ENCODE measurements around the gene CRB1.
A peak's percentile ranks its signal among the peaks of the same experiment; 100 is the strongest.
"Not testable (repeated sequence)": the region's sequence is repeated elsewhere in the genome, so short reads cannot be mapped to it uniquely, and the experiment has no call there.

Gene CRB1

DNA sequence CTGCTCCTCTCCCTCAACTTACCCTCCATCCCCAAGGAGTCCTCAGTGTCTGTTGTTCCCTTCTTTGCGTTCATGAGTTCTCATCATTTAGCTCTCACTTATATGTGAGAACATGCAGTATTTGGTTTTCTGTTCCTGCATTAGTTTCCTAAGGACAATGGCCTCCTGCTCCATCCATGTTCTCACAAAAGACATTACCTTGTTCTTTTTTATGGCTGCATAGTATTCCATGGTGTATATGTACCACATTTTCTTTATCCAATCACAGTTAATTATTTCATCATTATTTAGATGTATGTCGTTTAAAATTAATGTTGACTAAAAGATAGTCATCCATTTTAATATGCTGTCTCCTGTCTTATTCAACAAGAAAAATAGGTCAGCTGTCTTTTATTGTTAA, 134.1 kb downstream of the CRB1 start:
- DNase-seq: no peak

DNA sequence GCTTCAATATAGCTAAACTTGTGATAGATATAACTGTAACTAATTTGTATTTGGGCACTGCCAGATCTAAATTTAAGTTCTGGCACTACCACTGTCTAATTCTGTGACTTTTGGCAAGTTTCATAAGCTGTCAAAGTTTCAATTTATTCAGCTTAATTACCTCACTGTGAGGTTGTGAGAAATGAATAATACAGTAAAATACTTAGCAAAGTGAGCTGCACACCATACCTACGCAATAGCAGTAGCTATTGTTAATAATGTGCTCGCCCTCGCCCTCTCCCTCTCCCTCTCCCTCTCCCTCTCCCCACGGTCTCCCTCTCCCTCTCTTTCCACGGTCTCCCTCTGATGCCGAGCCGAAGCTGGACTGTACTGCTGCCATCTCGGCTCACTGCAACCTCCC, 136.7 kb downstream of the CRB1 start:
- not testable (repeated sequence) for DNase-seq

DNA sequence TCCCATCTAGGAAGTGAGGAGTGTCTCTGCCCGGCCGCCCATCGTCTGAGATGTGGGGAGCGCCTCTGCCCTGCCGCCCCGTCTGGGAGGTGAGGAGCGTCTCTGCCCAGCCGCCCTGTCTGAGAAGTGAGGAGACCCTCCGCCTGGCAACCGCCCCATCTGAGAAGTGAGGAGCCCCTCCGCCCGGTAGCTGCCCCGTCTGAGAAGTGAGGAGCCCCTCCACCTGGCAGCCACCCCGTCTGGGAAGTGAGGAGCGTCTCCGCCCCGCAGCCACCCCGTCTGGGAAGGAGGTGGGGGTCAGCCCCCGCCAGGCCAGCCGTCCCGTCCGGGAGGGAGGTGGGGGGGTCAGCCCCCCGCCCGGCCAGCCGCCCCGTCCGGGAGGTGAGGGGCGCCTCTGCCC, 137.6 kb downstream of the CRB1 start:
- DNase-seq: not testable (repeated sequence)

DNA sequence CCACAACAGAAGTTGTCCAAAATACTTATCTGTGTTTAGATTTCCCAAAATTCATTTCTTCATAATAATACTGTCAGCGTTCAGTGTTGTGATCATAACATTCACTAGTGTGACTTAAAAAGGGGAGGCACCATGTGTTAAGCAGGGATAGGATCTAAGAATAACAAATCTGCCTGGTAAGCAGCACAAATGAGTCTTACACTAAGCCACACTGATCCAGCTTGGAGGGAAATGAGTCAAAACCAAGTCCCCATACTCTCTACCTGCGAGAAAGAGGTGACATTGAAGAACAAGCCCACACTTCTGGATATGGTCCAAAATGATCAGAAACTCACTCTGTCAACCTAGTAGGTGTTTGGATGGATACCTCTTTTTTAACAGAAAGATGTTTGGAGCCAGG, 145.5 kb downstream of the CRB1 start:
- DNase-seq: no peak

DNA sequence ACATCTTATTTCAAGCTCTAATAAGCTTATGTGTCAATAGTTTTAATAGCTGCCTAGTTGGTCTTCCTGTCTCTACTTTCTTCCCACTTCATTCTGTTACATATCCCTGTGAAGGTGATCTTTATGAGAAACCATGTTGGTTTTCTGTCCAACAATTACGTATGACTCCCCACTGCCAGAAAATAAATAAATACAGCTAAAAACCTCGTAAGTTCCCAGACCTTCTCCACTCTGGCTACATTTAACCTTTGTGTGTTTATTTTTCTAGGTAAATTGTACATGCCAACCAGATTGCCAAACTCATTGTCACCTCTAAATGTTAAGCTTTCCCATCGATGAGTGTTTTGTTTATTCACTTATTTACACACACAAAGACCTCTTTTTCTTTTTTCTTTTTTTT, 147.2 kb downstream of the CRB1 start:
- DNase-seq: no peak

DNA sequence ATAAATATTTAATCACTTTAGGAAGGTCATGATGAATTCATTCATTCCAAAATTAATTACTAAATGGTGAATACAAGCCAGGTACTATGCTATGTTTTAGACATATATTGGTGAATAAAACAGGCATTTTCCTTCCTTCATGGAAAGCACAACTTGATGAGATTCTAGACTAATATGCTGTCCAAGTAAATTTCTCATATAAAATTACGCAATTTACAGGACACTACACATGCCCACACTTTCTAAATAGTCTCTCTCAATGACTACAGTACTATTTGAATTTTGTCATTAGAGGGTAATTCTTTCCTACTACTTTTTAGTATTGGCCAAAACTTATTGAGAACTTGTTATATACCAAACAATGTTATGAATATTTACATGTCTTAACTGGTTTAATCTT, 150.6 kb downstream of the CRB1 start:
- DNase-seq: no peak

DNA sequence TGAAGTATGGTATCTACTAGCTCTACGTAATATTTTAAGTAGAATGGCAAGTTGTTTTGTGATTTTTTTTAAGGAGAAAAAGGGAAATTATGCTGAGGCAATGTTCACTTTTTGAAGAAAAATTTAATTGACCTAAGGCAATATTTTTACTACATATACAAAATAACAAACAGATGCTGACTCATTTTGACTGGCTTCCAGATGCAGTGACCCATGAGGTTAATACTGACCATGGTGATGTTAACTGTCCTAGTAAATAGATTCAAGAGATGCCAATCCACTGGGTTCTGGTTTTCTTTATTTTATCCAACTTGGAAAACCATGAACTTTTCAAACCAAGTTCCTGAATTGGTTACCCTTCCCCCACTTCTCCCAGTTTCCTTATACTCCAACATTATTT, 154.9 kb downstream of the CRB1 start:
- DNase-seq: peak; percentile 14

DNA sequence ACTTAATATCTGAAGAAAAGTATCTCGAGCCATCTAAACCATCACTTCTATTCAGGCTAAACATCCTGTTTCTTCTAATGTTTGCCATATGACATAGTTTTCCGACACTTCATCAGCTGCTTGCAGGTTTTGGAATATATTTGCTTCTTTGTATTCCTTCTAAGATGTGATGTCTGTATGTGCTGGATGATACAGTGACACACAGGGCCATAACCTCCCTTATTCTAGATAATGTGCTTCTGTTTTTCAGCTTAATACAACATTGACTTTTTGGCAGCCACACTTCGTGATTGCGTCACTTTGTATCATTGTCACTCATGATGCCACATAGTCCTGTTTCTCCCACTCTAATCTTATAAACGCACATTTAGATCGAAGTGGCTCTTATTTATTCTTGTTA, 156.3 kb downstream of the CRB1 start:
- no peak for DNase-seq

DNA sequence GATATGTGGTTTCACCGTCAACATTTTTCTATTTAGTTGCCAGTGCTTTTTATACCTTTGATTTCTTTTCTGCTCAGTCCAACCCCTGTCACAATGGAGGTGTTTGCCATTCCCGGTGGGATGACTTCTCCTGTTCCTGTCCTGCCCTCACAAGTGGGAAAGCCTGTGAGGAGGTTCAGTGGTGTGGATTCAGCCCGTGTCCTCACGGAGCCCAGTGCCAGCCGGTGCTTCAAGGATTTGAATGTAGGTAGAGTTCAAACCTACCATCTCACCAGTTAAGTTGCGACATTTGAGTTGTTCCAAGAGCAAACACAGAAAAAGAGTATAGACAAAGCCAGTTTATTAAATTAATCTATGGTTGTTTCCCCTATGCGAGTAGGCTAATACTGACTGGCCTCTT, 161.3 kb downstream of the CRB1 start:
- DNase-seq: no peak

DNA sequence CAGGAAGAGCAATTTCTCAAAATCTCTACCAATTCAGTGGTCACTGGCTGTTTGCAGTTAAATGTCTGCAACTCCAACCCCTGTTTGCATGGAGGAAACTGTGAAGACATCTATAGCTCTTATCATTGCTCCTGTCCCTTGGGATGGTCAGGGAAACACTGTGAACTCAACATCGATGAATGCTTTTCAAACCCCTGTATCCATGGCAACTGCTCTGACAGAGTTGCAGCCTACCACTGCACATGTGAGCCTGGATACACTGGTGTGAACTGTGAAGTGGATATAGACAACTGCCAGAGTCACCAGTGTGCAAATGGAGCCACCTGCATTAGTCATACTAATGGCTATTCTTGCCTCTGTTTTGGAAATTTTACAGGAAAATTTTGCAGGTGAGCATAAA, 167.2 kb downstream of the CRB1 start:
- peak; percentile 15 for DNase-seq

DNA sequence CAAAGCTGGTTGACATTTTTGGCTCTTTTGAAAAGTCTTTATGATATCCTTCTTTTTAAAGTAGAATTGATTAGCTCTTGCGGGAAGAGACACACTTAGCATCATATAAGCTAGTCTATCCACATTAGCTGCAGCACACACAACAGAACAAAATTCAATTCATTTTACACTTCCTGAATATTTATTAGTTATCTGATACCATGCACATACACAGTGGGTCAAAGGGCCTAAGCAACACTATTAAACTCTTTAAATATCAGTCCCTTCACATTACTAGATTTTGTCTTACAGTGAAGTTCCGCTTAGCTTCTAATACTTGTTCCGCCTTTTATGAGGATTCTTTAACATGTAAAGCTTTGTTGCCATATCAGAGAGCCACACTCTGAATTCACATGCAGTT, 169.5 kb downstream of the CRB1 start:
- no peak for DNase-seq

DNA sequence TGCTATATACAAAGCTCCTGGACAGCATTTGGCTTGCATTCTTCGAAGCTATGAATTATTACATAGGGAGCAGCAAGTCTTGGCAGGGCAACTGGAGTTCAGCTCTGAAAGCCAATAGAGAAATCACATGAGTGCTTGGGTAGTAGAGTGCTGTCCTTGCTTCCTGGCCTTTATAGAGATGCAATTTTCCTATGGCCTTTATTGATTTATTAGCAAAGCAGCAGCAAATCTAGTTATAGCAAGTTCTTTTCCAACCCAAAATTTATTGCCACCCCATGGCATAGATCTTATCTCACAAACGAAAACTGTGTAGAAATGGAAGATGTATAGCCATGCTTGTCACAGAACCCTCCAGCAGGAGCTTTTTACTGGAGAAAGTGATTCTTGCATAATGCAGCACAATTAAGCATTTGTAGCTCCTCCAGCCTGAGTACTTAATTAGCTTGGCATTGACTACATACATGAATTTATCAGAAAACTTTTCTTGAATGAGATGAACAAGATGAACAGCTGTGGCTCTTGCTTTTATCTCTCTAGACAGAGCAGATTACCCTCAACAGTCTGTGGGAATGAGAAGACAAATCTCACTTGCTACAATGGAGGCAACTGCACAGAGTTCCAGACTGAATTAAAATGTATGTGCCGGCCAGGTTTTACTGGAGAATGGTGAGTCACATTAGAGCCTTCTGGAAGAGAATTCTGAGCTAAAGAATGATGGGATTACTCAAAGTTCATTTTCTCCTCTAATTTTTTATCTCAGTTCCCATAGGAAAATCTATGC, 170.1 kb downstream of the CRB1 start:
- peak; percentile 19 for DNase-seq

DNA sequence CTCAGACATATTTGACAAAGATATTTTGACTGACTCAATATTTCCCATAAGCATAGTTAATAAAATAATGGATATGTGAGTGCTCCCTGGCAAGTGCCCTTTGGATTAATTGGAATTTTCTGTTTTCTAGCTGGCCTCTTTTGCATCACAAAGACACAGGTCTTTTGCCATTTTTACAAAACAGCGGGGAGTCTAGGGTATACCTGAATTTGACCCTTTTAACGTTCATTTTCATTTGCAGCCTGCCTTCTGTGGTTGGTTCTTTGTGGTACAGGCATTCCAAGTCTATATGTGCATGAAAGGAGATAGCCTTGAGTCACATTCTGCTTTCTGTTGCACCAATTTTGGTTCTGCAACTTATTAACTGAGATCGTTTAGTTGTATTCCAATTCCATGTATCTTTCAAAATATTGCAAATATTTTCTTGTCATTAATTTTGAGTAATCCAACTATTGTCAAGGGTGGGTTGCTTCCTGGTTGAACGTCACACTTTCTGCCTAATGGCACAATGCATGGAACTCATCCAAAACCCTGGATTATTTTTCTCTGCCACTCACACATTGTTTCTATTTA, 171.7 kb downstream of the CRB1 start:
- DNase-seq: no peak

DNA sequence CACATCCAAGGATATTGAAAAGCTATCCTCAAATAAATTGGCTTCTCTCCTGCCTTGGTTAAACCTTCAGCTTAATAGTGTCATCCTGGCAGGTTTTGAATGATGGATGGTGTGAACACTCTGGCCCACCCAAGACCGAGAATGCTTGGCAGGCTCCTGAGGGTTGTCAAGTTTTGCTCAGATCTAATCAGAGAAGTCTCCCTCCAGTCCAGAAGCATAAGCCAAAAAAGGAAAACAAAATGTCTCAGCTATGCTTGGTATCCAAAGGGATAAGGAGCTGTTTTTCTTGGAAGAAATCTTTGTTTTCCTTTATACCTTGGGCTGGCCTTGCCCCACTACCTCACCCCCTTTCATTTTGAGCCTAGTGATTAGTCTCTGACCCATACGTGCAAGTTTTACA, 172.7 kb downstream of the CRB1 start:
- DNase-seq: peak; percentile 59

DNA sequence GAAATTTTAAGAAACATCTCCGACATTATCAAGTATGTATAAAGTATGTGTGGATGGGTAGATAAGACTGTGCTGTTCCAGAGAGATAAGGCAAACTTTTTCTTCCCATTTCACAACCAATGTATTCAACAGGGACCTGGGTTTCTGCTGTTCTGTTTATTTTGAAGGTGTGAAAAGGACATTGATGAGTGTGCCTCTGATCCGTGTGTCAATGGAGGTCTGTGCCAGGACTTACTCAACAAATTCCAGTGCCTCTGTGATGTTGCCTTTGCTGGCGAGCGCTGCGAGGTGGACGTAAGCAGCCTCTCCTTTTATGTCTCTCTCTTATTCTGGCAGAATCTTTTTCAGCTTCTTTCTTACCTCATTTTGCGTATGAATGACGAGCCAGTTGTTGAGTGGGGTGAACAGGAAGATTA, 174.0 kb downstream of the CRB1 start:
- DNase-seq: peak; percentile 58

DNA sequence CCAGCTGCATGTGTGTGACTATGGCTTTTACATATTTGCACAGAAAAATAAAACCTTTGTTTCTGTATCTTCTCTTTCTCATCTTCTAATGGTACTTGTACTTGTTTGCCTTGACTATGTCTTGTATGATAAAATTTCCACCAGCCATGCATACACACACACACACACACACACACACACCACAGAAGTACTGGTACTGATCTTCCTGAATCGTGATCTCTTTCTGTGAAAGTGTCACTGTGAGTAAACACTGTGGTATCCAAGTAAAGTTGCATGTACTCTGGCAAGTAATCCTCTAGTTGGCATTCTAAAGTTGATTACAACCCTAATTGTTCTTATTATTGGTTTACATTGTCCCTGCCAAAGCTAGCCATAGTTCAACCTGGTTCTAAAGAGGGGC, 176.7 kb downstream of the CRB1 start:
- peak; percentile 46 for DNase-seq

DNA sequence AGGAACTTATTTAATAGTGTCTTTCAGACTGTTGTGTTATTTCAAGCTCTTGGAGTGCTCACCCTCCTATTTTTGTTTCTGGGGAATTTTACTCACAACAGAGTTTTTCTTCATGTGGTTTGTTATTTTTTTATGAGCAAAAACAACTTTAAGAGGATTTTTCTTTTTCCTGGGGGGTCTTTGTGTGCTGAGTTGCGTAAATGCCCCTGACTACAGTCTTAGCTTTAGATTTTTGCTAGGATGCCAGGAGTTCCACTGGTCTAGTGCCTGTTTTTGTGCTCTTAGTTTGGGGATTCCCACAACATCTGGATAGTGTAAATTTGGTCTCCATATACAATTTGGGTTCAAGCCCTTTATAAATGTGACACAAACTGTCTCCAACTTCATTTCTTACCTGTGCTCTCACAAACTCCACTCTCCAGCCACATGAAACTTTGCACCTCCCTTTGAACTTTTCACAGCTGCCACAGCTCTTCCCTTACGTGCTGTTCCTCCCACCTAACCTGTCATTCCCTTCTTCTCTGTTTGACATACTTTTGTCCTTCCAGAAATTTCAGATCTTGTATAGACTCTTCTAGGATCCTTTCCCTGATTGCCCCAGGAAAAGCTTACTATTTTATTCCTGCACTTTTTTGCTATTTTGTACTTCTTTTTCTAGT, 180.2 kb downstream of the CRB1 start:
- DNase-seq: peak; percentile 52

DNA sequence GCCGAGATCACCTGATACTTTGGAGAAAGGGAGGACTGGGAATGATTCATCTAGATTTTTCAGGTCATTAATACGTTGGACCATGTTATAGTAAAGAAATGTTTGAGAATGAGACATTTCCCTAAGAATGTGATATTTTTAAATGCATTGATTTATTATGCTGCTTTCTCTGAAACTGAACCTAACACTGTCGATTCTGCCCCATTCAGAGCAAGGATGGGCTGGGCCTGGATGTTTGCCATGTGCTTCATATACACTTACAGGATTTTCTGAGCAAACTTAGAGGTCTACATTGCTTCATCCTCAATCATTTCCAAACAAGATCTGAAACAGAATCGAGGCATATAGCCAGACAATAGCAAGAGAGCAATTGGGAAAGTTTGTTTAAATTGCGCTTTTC, 183.3 kb downstream of the CRB1 start:
- peak; percentile 44 for DNase-seq

DNA sequence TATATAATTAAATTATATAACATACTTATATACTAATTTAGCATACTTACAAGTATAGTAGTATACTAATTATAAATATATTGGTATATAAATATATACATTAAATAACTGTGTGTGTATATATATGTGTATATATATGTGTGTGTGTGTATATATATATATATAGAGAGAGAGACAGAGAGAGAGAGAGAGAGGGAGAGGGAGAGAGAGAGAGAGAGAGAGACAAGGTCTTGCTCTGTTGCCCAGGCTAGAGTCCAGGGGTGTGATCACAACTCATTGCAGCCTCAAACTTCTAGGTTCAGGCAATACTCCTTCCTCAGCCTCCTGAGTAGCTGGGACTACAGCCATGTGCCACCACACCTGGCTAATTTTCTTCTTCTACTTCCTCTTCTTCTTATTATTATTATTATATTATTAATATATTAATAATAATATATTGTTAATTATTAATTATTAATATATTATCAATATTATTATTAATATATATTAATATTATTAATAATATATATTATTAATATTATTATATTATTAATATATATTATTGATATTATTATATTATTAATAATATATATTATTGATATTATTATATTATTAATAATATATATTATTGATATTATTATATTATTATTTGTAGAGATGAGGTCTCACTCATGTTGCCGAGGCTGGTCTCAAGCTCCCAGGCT, 185.5 kb downstream of the CRB1 start:
- no peak for DNase-seq

DNA sequence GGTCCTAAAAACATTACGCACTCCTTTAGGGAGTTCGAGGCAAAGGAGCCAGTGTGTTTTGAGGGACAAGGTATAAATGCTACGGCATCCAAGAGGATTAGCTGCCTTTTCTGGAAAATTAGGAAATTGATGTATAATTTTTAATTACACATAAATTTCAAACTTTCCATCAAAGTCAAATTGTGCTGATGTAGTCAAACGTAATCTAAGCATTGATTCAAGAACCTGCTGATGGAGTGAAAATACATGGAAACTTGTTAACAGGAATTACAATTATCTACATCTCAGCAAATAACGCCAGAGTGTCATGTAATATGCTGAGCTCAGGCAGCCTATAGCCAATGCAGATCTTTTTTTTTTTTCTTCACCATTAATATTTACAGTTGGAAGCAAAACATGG, 194.5 kb downstream of the CRB1 start:
- DNase-seq: no peak

DNA sequence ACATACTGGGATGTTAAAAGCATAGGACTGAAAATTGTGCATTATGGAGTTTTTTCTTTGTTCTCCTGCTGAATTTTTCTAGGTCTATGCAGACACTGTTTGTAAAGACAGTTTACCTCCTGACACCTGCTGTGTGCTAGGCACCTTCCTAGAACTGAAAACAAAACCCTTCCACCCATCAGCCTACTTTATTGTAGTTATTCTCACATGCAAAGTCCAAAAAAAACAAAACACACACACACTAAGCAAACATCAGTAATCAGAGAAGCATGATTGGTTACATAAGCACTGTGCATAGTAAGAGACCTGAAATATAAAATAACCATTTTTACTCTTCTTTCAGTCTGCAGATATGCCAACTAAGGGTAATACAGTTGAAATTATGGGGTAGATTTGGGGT, 195.1 kb downstream of the CRB1 start:
- DNase-seq: no peak

DNA sequence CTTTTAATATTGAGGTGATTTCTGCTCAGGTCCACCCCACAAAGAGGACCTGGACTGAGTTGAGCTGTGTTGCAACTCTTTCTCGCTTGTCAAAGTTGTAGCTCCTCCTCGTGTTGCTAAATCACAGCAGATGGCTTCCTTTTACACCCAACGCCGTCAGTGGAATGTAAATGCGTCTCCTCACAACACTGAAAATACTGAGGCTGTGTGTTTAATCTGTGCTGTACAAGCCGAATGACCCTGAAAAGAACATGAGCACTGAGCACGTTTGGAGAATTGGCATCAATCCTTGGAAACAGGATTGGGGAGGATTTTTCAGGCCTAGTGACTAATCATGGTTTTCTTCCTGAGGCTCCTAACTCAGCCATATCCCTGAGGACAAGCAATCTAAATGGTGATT, 196.0 kb downstream of the CRB1 start:
- peak; percentile 81 for DNase-seq

DNA sequence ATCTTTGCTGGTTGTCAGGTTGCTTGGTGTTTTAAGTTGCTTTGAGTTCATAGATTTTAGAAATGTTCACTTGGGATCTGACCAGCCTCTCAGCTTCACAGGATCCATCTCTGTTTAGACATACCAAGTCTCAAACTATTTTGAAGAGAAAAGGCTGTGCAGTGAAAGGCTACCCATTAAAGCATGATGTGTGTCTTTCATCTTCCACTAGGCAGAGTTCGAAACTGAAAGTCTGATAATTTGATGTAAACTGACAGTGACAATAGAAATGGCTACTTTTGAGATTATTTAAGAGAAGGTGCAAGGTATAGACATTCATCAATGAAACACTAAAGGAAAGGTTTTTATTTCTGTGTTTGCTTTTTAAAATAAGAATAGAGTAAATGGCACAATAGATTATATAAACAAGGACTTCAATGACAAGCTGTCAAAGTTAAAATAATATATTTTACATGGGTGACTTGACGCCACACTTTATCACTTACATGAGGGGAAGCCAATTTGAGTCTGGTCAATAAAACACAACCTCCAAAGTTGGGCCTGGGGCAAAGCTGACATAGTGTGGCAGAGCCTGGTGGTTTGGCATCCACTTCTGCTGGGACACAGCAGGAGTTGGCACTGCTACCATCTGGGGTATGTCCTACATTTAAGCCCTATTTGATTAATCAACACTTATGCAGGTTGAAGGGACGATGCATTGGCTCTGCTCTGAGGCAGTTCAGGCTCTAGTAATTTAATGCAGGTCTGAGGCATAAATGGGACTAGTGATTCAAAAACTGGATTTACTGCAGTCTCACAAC, 197.7 kb downstream of the CRB1 start:
- DNase-seq: no peak
